Tibial nerve (tissue), 4 donors: ENCODE measurements around the gene TEC.

Experiments
- CTCF ChIP-seq, 5 experiments: fragments of 200-600 bp in 3 of 5; fragments of 450-650 bp in 2 of 5; sonication (generic) in 3 of 5; IDR thresholded peaks; one replicate each; pipeline ENCODE4 v1.5.1; 2016 to 2019; ENCODE audit warnings: antibody characterized with exemption in 5 of 5, mild to moderate bottlenecking in 3 of 5, moderate library complexity in 2 of 5
- EP300 ChIP-seq, 2 donors: sonication (generic); formaldehyde crosslinking; IDR thresholded peaks; one replicate each; pipeline ENCODE4 v1.6.1; 2017; ENCODE audit warnings: antibody characterized with exemption in 2 of 2, mild to moderate bottlenecking in 1 of 2

GRCh38 chr4:48215977-48216376, 53.7 kb downstream of the TEC start:
- TF ChIP-seq CTCF (IDR thresholded peaks at IDR 0.05) (no peak), EP300 (IDR thresholded peaks at IDR 0.05) (no peak)
